ENCODE data around the gene GNGT1. TPM values are rescaled to one million over a fixed set of nuclear protein-coding genes. Genes with fewer than 3 reads are reported as not detected.

Gene GNGT1
- total and polyA plus RNA-seq, 7 experiments from 2014 or later, result not detected

DNA sequence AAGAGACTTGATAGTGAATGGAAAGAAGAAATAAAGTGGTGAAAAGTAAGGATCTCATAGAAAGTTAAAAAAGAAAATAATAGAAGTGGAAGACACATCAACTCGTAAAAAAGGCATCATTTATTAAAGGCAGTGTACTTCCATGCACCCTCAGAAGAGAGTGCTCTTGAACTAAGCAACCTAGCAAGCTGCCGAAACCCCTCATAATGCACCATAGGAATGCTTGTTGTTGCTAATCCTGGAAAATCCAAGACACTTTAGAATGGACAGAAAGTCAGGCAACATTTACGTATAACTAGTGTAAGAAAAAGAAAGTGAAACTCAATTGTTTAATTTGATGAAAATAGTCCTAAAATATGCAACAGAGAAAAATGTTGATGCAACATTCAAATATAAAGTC is 28.6 kb upstream of the GNGT1 start:
- Mint-ChIP-seq H3K4me1 (no peaks in the 10 kb centered on the region), H3K27ac (no peak overlapping the region), H3K27me3 (peaks cover 0 to 5% (median 0%) of the 10 kb centered on the region in 5 donors), H3K36me3 (no peaks in the 10 kb centered on the region), H3K9me3 (peaks cover 0 to 19% (median 3%) of the 10 kb centered on the region in 11 donors), H3K4me3 (no peak overlapping the region)
- ATAC-seq (no peak), DNase-seq (no peak)
- intact Hi-C loops (cut with micrococcal nuclease), result no loop called here
- H3K4me3 ChIP-seq (ENCODE audit: low read length), result no peak overlapping the region
- no peak overlapping the region for H3K27ac ChIP-seq (ENCODE audit: low read depth, low read length)
- no peaks in the 10 kb centered on the region for H3K4me1 ChIP-seq (ENCODE audit: control insufficient read depth in 2 of 2, insufficient read depth in 2 of 2, low read length in 2 of 2)
- H3K9me3 ChIP-seq (ENCODE audit: control insufficient read depth in 2 of 3, low read length in 3 of 3), result no peaks in the 10 kb centered on the region
- no peaks in the 10 kb centered on the region for H3K27me3 ChIP-seq (ENCODE audit: control insufficient read depth in 2 of 2, insufficient read depth in 2 of 2, low read length in 2 of 2)
- ChIA-PET POLR2A (no interaction called here), CTCF (no interaction called here)
- no peaks in the 10 kb centered on the region for H3K36me3 ChIP-seq (ENCODE audit: control insufficient read depth in 2 of 3, insufficient read depth in 3 of 3, low read length in 3 of 3)

GRCh38 chr7:93879356-93879755 is 27.0 kb upstream of the GNGT1 start:
- no peak overlapping the region for H3K4me3 ChIP-seq (ENCODE audit: low read length)
- H3K36me3 ChIP-seq (ENCODE audit: control insufficient read depth in 2 of 3, insufficient read depth in 3 of 3, low read length in 3 of 3), result no peaks in the 10 kb centered on the region
- intact Hi-C loops (cut with micrococcal nuclease), result no loop called here
- peaks cover 0 to 12% (median 1%) of the 10 kb centered on the region in 11 donors for H3K9me3 Mint-ChIP-seq
- ChIA-PET CTCF (no interaction called here), POLR2A (no interaction called here)
- no peaks in the 10 kb centered on the region for H3K4me1 ChIP-seq (ENCODE audit: control insufficient read depth in 2 of 2, insufficient read depth in 2 of 2, low read length in 2 of 2)
- H3K27me3 Mint-ChIP-seq, result peaks cover 0 to 5% (median 0%) of the 10 kb centered on the region in 5 donors
- H3K9me3 ChIP-seq (ENCODE audit: control insufficient read depth in 2 of 3, low read length in 3 of 3), result no peaks in the 10 kb centered on the region
- H3K36me3 Mint-ChIP-seq, result no peaks in the 10 kb centered on the region
- H3K27ac Mint-ChIP-seq, result no peak overlapping the region
- no peak for DNase-seq
- H3K27ac ChIP-seq (ENCODE audit: low read depth, low read length), result no peak overlapping the region
- H3K4me1 Mint-ChIP-seq, result no peaks in the 10 kb centered on the region
- no peaks in the 10 kb centered on the region for H3K27me3 ChIP-seq (ENCODE audit: control insufficient read depth in 2 of 2, insufficient read depth in 2 of 2, low read length in 2 of 2)
- no peak overlapping the region for H3K4me3 Mint-ChIP-seq
- ATAC-seq, result no peak

DNA sequence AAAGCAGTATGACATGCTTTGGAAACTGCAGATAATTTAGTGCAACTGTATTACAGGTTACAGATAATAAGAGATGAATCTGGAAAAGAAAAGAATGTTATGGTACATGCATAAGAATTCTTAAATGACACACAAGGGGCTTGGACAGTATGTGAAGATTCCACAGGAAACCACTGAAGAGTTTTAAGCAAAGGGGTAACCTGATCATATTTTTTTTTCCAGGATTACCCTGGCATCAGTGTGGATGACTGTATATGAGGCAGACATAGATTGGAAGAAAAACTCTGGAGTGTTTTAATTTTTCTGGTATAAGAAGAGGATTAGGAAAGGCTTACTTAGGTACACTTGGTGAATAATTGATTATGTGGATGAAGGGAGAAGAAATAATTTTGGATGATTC is 23.9 kb upstream of the GNGT1 start:
- no peaks in the 10 kb centered on the region for H3K4me1 ChIP-seq (ENCODE audit: control insufficient read depth in 2 of 2, insufficient read depth in 2 of 2, low read length in 2 of 2)
- no peak overlapping the region for H3K27ac ChIP-seq (ENCODE audit: low read depth, low read length)
- Mint-ChIP-seq H3K4me1 (no peaks in the 10 kb centered on the region), H3K4me3 (no peak overlapping the region), H3K27me3 (peaks cover 4 to 12% (median 5%) of the 10 kb centered on the region in 5 donors), H3K27ac (no peak overlapping the region), H3K36me3 (no peaks in the 10 kb centered on the region), H3K9me3 (peaks cover 0 to 9% (median 1%) of the 10 kb centered on the region in 11 donors)
- ChIA-PET CTCF (no interaction called here), POLR2A (no interaction called here)
- no peaks in the 10 kb centered on the region for H3K27me3 ChIP-seq (ENCODE audit: control insufficient read depth in 2 of 2, insufficient read depth in 2 of 2, low read length in 2 of 2)
- intact Hi-C loops (cut with micrococcal nuclease), result no loop called here
- DNase-seq, result no peak
- H3K36me3 ChIP-seq (ENCODE audit: control insufficient read depth in 2 of 3, insufficient read depth in 3 of 3, low read length in 3 of 3), result no peaks in the 10 kb centered on the region
- no peaks in the 10 kb centered on the region for H3K9me3 ChIP-seq (ENCODE audit: control insufficient read depth in 2 of 3, low read length in 3 of 3)
- no peak overlapping the region for H3K4me3 ChIP-seq (ENCODE audit: low read length)
- ATAC-seq, result no peak

DNA sequence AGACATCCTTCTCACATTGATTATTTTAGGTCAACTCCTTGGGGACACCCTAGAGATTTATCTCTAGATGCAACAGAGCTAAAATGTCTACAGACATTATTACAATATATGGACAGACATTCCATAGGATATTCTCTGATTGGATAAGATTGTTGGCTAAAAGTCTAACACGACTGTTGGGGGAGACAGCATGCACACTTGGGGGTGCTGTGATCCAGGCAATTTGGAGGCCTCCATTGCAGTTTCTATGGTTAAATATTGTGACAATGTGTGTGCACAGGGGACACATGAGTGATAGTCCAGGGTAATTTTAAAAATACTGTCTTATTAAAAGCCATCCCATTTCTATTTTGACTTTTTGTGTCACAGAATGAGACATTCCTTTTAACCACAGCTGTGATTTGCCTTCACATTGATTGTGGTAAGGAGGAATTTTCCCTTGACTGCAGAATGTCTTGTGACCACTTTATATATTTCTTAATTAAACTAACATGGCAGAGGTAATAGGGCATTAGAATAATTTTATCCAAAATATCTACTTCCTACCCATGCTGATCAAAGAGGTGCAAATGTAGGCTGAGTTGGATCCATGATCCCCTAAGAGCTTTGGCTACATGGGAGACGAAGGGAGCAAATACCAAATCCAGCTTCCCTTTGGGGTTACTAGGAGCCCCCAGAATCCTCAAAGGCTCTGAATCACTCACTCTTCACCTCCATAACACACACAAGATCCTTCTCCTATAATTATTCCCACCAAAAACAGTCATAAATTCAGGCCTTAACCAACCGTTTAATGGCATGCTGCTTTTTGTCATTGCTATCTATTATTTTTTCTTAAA is 23.1 kb upstream of the GNGT1 start:
- H3K4me3 ChIP-seq (ENCODE audit: low read length), result no peak overlapping the region
- ATAC-seq, result no peak
- H3K9me3 Mint-ChIP-seq, result peaks cover 0 to 9% (median 0%) of the 10 kb centered on the region in 11 donors
- no peaks in the 10 kb centered on the region for H3K36me3 Mint-ChIP-seq
- ChIA-PET POLR2A (no interaction called here), CTCF (no interaction called here)
- no peak overlapping the region for H3K27ac ChIP-seq (ENCODE audit: low read depth, low read length)
- no peaks in the 10 kb centered on the region for H3K9me3 ChIP-seq (ENCODE audit: control insufficient read depth in 2 of 3, low read length in 3 of 3)
- no peak for DNase-seq
- no peak overlapping the region for H3K4me3 Mint-ChIP-seq
- no peaks in the 10 kb centered on the region for H3K4me1 ChIP-seq (ENCODE audit: control insufficient read depth in 2 of 2, insufficient read depth in 2 of 2, low read length in 2 of 2)
- H3K36me3 ChIP-seq (ENCODE audit: control insufficient read depth in 2 of 3, insufficient read depth in 3 of 3, low read length in 3 of 3), result no peaks in the 10 kb centered on the region
- no peaks in the 10 kb centered on the region for H3K4me1 Mint-ChIP-seq
- intact Hi-C loops (cut with micrococcal nuclease), result no loop called here
- H3K27me3 Mint-ChIP-seq, result peaks cover 11 to 17% (median 14%) of the 10 kb centered on the region in 5 donors
- no peak overlapping the region for H3K27ac Mint-ChIP-seq
- H3K27me3 ChIP-seq (ENCODE audit: control insufficient read depth in 2 of 2, insufficient read depth in 2 of 2, low read length in 2 of 2), result no peaks in the 10 kb centered on the region

GRCh38 chr7:93883917-93884345 is 22.4 kb upstream of the GNGT1 start:
- Mint-ChIP-seq H3K4me1 (no peaks in the 10 kb centered on the region), H3K27me3 (peaks cover 17 to 23% (median 18%) of the 10 kb centered on the region in 5 donors), H3K27ac (no peak overlapping the region), H3K36me3 (no peaks in the 10 kb centered on the region), H3K4me3 (no peak overlapping the region), H3K9me3 (peaks cover 0 to 9% (median 0%) of the 10 kb centered on the region in 11 donors)
- ChIA-PET POLR2A (no interaction called here), CTCF (no interaction called here)
- Histone ChIP-seq H3K4me1 (ENCODE audit: control insufficient read depth in 2 of 2, insufficient read depth in 2 of 2, low read length in 2 of 2) (no peaks in the 10 kb centered on the region), H3K27ac (ENCODE audit: low read depth, low read length) (no peak overlapping the region), H3K36me3 (ENCODE audit: control insufficient read depth in 2 of 3, insufficient read depth in 3 of 3, low read length in 3 of 3) (no peaks in the 10 kb centered on the region), H3K9me3 (ENCODE audit: control insufficient read depth in 2 of 3, low read length in 3 of 3) (no peaks in the 10 kb centered on the region), H3K27me3 (ENCODE audit: control insufficient read depth in 2 of 2, insufficient read depth in 2 of 2, low read length in 2 of 2) (peaks cover 0 to 1% of the 10 kb centered on the region in 2 donors), H3K4me3 (ENCODE audit: low read length) (no peak overlapping the region)
- DNase-seq (no peak), ATAC-seq (no peak)
- intact Hi-C loops (cut with micrococcal nuclease), result no loop called here

- Histone ChIP-seq H3K4me1 (ENCODE audit: control insufficient read depth in 2 of 2, insufficient read depth in 2 of 2, low read length in 2 of 2) (no peaks in the 10 kb centered on the region), H3K4me3 (ENCODE audit: low read length) (no peak overlapping the region), H3K27me3 (ENCODE audit: control insufficient read depth in 2 of 2, insufficient read depth in 2 of 2, low read length in 2 of 2) (peaks cover 0 to 4% of the 10 kb centered on the region in 2 donors), H3K27ac (ENCODE audit: low read depth, low read length) (no peak overlapping the region), H3K36me3 (ENCODE audit: control insufficient read depth in 2 of 3, insufficient read depth in 3 of 3, low read length in 3 of 3) (no peaks in the 10 kb centered on the region), H3K9me3 (ENCODE audit: control insufficient read depth in 2 of 3, low read length in 3 of 3) (no peaks in the 10 kb centered on the region)
- CTCF ChIA-PET, result no interaction called here
- Mint-ChIP-seq H3K4me1 (peaks cover 0 to 2% (median under 1%) of the 10 kb centered on the region in 7 donors), H3K27me3 (peaks cover 23 to 29% (median 24%) of the 10 kb centered on the region in 5 donors), H3K9me3 (peaks cover 0 to 5% (median 0%) of the 10 kb centered on the region in 11 donors), H3K4me3 (no peak overlapping the region), H3K36me3 (no peaks in the 10 kb centered on the region), H3K27ac (no peak overlapping the region)
- POLR2A ChIA-PET, result no interaction called here
- intact Hi-C loops (cut with micrococcal nuclease), result no loop called here
- DNase-seq (no peak), ATAC-seq (no peak)
Measured at GRCh38 chr7:93884541-93884940, 21.8 kb upstream of the GNGT1 start.

DNA sequence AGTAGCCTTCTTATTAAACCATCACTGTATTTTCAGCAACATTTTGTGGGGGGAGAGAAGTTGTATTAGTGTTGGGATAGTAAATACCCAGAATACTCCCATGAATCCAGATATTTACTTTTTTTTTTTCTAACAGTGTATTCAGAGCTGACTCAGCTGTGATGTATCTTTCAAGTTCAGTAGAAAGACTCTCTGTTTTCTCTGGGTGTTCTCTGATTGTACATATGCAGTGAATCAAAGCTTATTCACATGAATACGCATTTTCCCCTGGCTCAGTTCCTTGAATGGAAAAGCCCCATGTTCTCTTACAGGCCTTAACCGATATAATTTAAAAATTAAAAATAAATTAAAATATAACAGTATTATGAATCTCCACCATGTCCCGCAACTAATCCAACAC is 17.1 kb upstream of the GNGT1 start:
- CTCF ChIA-PET, result no interaction called here

More for the DNA sequence above, 17.1 kb upstream of the GNGT1 start:
- H3K27ac ChIP-seq (ENCODE audit: low read depth, low read length), result no peak overlapping the region
- Mint-ChIP-seq H3K9me3 (peaks cover 0 to 8% (median 0%) of the 10 kb centered on the region in 11 donors), H3K4me3 (peak overlapping the region in 3 of 10 donors; percentile 43 to 77 (median 65)), H3K36me3 (no peaks in the 10 kb centered on the region), H3K27me3 (peaks cover 54 to 66% (median 59%) of the 10 kb centered on the region in 5 donors), H3K4me1 (peaks cover 8 to 13% (median 10%) of the 10 kb centered on the region in 7 donors), H3K27ac (no peak overlapping the region)
- H3K27me3 ChIP-seq (ENCODE audit: control insufficient read depth in 2 of 2, insufficient read depth in 2 of 2, low read length in 2 of 2), result peaks cover 0 to 4% of the 10 kb centered on the region in 2 donors
- H3K9me3 ChIP-seq (ENCODE audit: control insufficient read depth in 2 of 3, low read length in 3 of 3), result no peaks in the 10 kb centered on the region
- intact Hi-C loops (cut with micrococcal nuclease), result no loop called here
- H3K4me3 ChIP-seq (ENCODE audit: low read length), result no peak overlapping the region
- POLR2A ChIA-PET, result no interaction called here
- no peak for ATAC-seq
- H3K36me3 ChIP-seq (ENCODE audit: control insufficient read depth in 2 of 3, insufficient read depth in 3 of 3, low read length in 3 of 3), result no peaks in the 10 kb centered on the region
- H3K4me1 ChIP-seq (ENCODE audit: control insufficient read depth in 2 of 2, insufficient read depth in 2 of 2, low read length in 2 of 2), result no peaks in the 10 kb centered on the region
- no peak for DNase-seq

All from naive thymus-derived CD4-positive, alpha-beta T cell (primary cell).